ENCODE results near the gene CDH13. TPM values are rescaled to one million over a fixed set of nuclear protein-coding genes. Genes with fewer than 3 reads are reported as not detected.

The CDH13 gene
- total RNA-seq, 2 experiments from 2014 or later, result not detected

DNA sequence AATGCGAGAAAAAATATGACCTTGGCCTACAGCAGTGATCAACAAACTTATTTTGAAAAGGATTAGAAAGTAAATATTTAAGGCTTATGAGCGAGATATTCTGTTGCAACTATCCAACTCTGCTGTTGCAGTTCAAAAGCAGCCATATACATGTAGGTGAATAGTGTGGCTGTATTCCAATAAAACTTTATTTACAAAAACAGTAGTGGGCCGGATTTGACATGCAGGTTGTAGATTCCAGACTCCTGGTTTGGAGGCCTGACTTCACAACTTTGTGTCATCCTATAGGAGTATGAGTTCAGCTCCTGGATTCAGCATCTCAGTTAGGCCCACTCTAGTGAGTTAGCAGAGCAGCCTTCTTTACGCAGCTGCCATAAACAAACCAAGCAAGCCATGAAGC is 386.3 kb downstream of the CDH13 start:
- no peaks in the 10 kb centered on the region for H4K20me1 ChIP-seq (ENCODE audit: insufficient read depth, low read length)
- H3K9me2 ChIP-seq (ENCODE audit: insufficient read depth, low read length), result no peaks in the 10 kb centered on the region
- TF ChIP-seq EZH2phosphoT487 (IDR thresholded peaks at IDR 0.05; ENCODE audit: borderline replicate concordance, low read depth, low read length), result no peak
- TF ChIP-seq, protein P1, sequence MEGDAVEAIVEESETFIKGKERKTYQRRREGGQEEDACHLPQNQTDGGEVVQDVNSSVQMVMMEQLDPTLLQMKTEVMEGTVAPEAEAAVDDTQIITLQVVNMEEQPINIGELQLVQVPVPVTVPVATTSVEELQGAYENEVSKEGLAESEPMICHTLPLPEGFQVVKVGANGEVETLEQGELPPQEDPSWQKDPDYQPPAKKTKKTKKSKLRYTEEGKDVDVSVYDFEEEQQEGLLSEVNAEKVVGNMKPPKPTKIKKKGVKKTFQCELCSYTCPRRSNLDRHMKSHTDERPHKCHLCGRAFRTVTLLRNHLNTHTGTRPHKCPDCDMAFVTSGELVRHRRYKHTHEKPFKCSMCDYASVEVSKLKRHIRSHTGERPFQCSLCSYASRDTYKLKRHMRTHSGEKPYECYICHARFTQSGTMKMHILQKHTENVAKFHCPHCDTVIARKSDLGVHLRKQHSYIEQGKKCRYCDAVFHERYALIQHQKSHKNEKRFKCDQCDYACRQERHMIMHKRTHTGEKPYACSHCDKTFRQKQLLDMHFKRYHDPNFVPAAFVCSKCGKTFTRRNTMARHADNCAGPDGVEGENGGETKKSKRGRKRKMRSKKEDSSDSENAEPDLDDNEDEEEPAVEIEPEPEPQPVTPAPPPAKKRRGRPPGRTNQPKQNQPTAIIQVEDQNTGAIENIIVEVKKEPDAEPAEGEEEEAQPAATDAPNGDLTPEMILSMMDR (conservative IDR thresholded peaks at IDR 0.05; ENCODE audit: low read length), result no peak
- no peak overlapping the region for H3K4me2 ChIP-seq (ENCODE audit: low read length)
- intact Hi-C loops (cut with micrococcal nuclease; ENCODE audit: unreplicated experiment), result no loop called here
- BruUV-seq (replicated peaks), result no TSS peak
- no peaks in the 10 kb centered on the region for H3K36me3 ChIP-seq (ENCODE audit: insufficient read depth, low read length)
- no peaks in the 10 kb centered on the region for H3K4me1 ChIP-seq (ENCODE audit: insufficient read depth, low read length, poor library complexity, severe bottlenecking)
- H3K9me3 ChIP-seq (ENCODE audit: low read length), result no peaks in the 10 kb centered on the region
- no peak for DNase-seq (ENCODE audit: low spot score)
- POLR2A ChIA-PET, result no interaction called here
- no peaks in the 10 kb centered on the region for H3K79me2 ChIP-seq (ENCODE audit: insufficient read depth, low read depth, low read length)
- CTCF ChIA-PET (ENCODE audit: unreplicated experiment), result no interaction called here
- H3K27ac ChIP-seq (ENCODE audit: low read depth, low read length, poor library complexity, severe bottlenecking), result no peak overlapping the region
- H2AFZ ChIP-seq (ENCODE audit: low read length), result no peak overlapping the region
- no peak overlapping the region for H3K4me3 ChIP-seq (ENCODE audit: low read depth, low read length, poor library complexity, severe bottlenecking)

- H2AFZ ChIP-seq (ENCODE audit: low read length), result no peak overlapping the region
- H4K20me1 ChIP-seq (ENCODE audit: insufficient read depth, low read length), result no peaks in the 10 kb centered on the region
- H3K27ac ChIP-seq (ENCODE audit: low read depth, low read length, poor library complexity, severe bottlenecking), result no peak overlapping the region
- no peaks in the 10 kb centered on the region for H3K4me1 ChIP-seq (ENCODE audit: insufficient read depth, low read length, poor library complexity, severe bottlenecking)
- no peaks in the 10 kb centered on the region for H3K9me2 ChIP-seq (ENCODE audit: insufficient read depth, low read length)
- no peaks in the 10 kb centered on the region for H3K36me3 ChIP-seq (ENCODE audit: insufficient read depth, low read length)
- H3K79me2 ChIP-seq (ENCODE audit: insufficient read depth, low read depth, low read length), result no peaks in the 10 kb centered on the region
- no peak for TF ChIP-seq EZH2phosphoT487 (IDR thresholded peaks at IDR 0.05; ENCODE audit: borderline replicate concordance, low read depth, low read length)
- TF ChIP-seq, protein P1 (conservative IDR thresholded peaks at IDR 0.05; ENCODE audit: low read length), result no peak
- no peaks in the 10 kb centered on the region for H3K9me3 ChIP-seq (ENCODE audit: low read length)
- intact Hi-C loops (cut with micrococcal nuclease; ENCODE audit: unreplicated experiment), result no loop called here
- ChIA-PET CTCF (ENCODE audit: unreplicated experiment) (no interaction called here), POLR2A (interaction anchor here (0.6 kb wide), 2 partner anchors 98 to 245 kb away, joined by 3 to 4 read pairs; no protein-coding TSS in a partner anchor)
- no peak for DNase-seq (ENCODE audit: low spot score)
- no TSS peak for BruUV-seq (replicated peaks)
- H3K4me3 ChIP-seq (ENCODE audit: low read depth, low read length, poor library complexity, severe bottlenecking), result no peak overlapping the region
- no peak overlapping the region for H3K4me2 ChIP-seq (ENCODE audit: low read length)
Observed at GRCh38 chr16:83019963-83020362, 393.2 kb downstream of the CDH13 start.

GRCh38 chr16:83021045-83021444 is 394.3 kb downstream of the CDH13 start:
- H4K20me1 ChIP-seq (ENCODE audit: insufficient read depth, low read length), result no peaks in the 10 kb centered on the region
- H3K4me2 ChIP-seq (ENCODE audit: low read length), result no peak overlapping the region
- ChIA-PET CTCF (ENCODE audit: unreplicated experiment) (no interaction called here), POLR2A (no interaction called here)
- no TSS peak for BruUV-seq (replicated peaks)
- intact Hi-C loops (cut with micrococcal nuclease; ENCODE audit: unreplicated experiment), result no loop called here
- H3K4me1 ChIP-seq (ENCODE audit: insufficient read depth, low read length, poor library complexity, severe bottlenecking), result no peaks in the 10 kb centered on the region
- no peak for DNase-seq (ENCODE audit: low spot score)
- no peak for TF ChIP-seq EZH2phosphoT487 (IDR thresholded peaks at IDR 0.05; ENCODE audit: borderline replicate concordance, low read depth, low read length)
- H3K27ac ChIP-seq (ENCODE audit: low read depth, low read length, poor library complexity, severe bottlenecking), result no peak overlapping the region
- H3K36me3 ChIP-seq (ENCODE audit: insufficient read depth, low read length), result no peaks in the 10 kb centered on the region
- no peaks in the 10 kb centered on the region for H3K79me2 ChIP-seq (ENCODE audit: insufficient read depth, low read depth, low read length)
- no peaks in the 10 kb centered on the region for H3K9me3 ChIP-seq (ENCODE audit: low read length)
- no peak overlapping the region for H3K4me3 ChIP-seq (ENCODE audit: low read depth, low read length, poor library complexity, severe bottlenecking)
- no peak overlapping the region for H2AFZ ChIP-seq (ENCODE audit: low read length)
- H3K9me2 ChIP-seq (ENCODE audit: insufficient read depth, low read length), result no peaks in the 10 kb centered on the region

All from OCI-LY7 (cell line).